Gastroesophageal sphincter (tissue), 4 donors: Measurements from ENCODE around the gene MACO1. TPM values are rescaled to one million over a fixed set of nuclear protein-coding genes. Genes with fewer than 3 reads are reported as not detected.

Source experiments
- ATAC-seq: fragments of 150-250 bp; one replicate; pipeline ENCODE4 v1.9.1; 2016; ENCODE audit warnings: mild to moderate bottlenecking, moderate library complexity
- H3K27ac ChIP-seq, 4 donors: fragments of 200-600 bp; sonication (generic) in 3 of 4; 1 replicate in 3 of 4; 2 replicates in 1 of 4; pipeline ENCODE4 v1.5.1; 2016 to 2019
- H3K27me3 ChIP-seq: fragments of 200-600 bp; sonication (generic); one replicate; pipeline ENCODE4 v1.5.1; 2019
- H3K36me3 ChIP-seq, 2 donors: fragments of 200-600 bp; sonication (generic); one replicate each; pipeline ENCODE4 v1.5.1; 2019; ENCODE audit warnings: control low read depth in 1 of 2
- H3K4me1 ChIP-seq, 3 donors: fragments of 200-600 bp; sonication (generic); 1 replicate in 2 of 3; 2 replicates in 1 of 3; pipeline ENCODE4 v1.5.1; 2016 to 2019; ENCODE audit warnings: control low read depth in 2 of 3
- H3K4me3 ChIP-seq, 2 donors: fragments of 200-600 bp; sonication (generic); one replicate each; pipeline ENCODE4 v1.5.1; 2019; ENCODE audit warnings: mild to moderate bottlenecking in 1 of 2, moderate library complexity in 1 of 2
- H3K9me3 ChIP-seq, 3 donors: fragments of 200-600 bp; sonication (generic); one replicate each; pipeline ENCODE4 v1.5.1; 2017 to 2019; ENCODE audit warnings: control low read depth in 2 of 3
- CTCF ChIP-seq, 4 experiments: fragments of 200-600 bp in 2 of 4; fragments of 450-650 bp in 2 of 4; sonication (generic) in 1 of 4; IDR thresholded peaks; one replicate each; pipeline ENCODE4 v1.5.1; 2017 to 2019; ENCODE audit warnings: antibody characterized with exemption in 4 of 4, mild to moderate bottlenecking in 2 of 4, moderate library complexity in 2 of 4
- EP300 ChIP-seq: sonication (generic); formaldehyde crosslinking; IDR thresholded peaks from one replicate; pipeline ENCODE4 v1.6.1; 2017; ENCODE audit warnings: antibody characterized with exemption, mild to moderate bottlenecking
- POLR2A ChIP-seq, 2 donors: fragments of 450-650 bp; IDR thresholded peaks; one replicate each; pipeline ENCODE4 v1.6.1; 2017; ENCODE audit warnings: antibody characterized with exemption in 2 of 2, mild to moderate bottlenecking in 2 of 2, moderate library complexity in 1 of 2
- POLR2AphosphoS5 ChIP-seq: sonication (generic); formaldehyde crosslinking; IDR thresholded peaks from one replicate; pipeline ENCODE4 v1.6.1; 2017; ENCODE audit warnings: antibody characterized with exemption
- WGBS, 2 donors: methylation state at CpG; one replicate each; pipeline ENCODE4 v1.1.5; 2018; ENCODE audit warnings: low coverage in 1 of 2; 5-methylcytosine and 5-hydroxymethylcytosine counted together
- total RNA-seq, 4 donors: library from RNA; depleted of rRNA; stranded (reverse); fragments of >200 nt; gene quantifications; one replicate each; pipeline ENCODE4 v1.1.0, GENCODE V29; 2016

MACO1 gene
- total RNA-seq, 4 donors from 2014 or later: 15.5 to 24.5 (median 19.0) TPM

- Histone ChIP-seq H3K4me1 (no peaks in the 10 kb centered on the region), H3K27me3 (no peaks in the 10 kb centered on the region), H3K4me3 (no peak overlapping the region), H3K36me3 (no peaks in the 10 kb centered on the region), H3K9me3 (no peaks in the 10 kb centered on the region), H3K27ac (no peak overlapping the region)
- TF ChIP-seq EP300 (no peak), CTCF (IDR thresholded peaks at IDR 0.05) (no peak), POLR2A (IDR thresholded peaks at IDR 0.05) (no peak), POLR2AphosphoS5 (no peak)
- ATAC-seq: no peak
- WGBS, 2 donors: no CpG with 5 or more reads among the region's 4 CpGs
Observed at GRCh38 chr1:25534410-25534788, 103.7 kb downstream of the MACO1 start.

GRCh38 chr1:25536124-25536523 is 105.4 kb downstream of the MACO1 start:
- Histone ChIP-seq H3K4me1 (no peaks in the 10 kb centered on the region), H3K27me3 (no peaks in the 10 kb centered on the region), H3K9me3 (no peaks in the 10 kb centered on the region), H3K36me3 (no peaks in the 10 kb centered on the region), H3K4me3 (no peak overlapping the region), H3K27ac (no peak overlapping the region)
- 74 to 91% methylated on average over 2 to 3 of the region's 3 CpGs for WGBS, 2 donors
- TF ChIP-seq CTCF (IDR thresholded peaks at IDR 0.05) (no peak), POLR2A (IDR thresholded peaks at IDR 0.05) (no peak), POLR2AphosphoS5 (no peak)
- ATAC-seq: no peak

DNA sequence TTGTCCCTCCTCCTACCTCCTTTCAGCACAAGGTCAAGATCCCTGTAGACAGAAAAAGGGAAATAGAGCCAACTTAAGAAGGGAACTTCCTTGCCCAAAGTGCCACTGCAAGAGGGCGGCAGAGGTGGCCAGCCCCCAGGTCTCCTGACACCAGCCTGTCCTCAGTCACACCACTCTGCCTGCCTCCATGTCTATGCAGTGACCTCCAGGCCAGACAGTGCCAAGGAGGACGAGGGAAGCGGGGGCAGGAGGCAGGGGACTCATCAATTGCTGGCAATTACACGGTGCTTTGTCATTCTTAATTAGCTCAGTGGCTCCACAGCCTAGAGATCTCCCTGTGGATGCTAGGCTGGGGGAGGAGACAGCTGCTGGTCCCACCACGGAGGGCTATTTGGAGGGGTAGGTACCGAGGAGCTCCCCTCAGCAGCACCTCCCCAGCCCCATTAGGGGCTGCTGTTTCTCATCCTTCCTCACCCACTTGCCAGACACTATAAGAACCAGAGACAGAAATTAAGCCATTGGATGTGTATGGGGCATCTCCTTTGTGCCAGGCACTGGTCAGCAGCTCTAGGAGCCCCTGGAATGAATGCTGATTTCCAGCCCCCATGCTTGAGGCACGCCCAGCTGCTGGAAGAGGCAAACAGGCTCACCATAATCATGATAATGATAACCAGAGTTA is 106.6 kb downstream of the MACO1 start:
- no peaks in the 10 kb centered on the region for H3K4me1 ChIP-seq
- no peak overlapping the region for H3K27ac ChIP-seq
- WGBS, 2 donors: 66 to 74% methylated on average over 3 to 4 of the region's 7 CpGs
- H3K9me3 ChIP-seq: no peaks in the 10 kb centered on the region
- no peaks in the 10 kb centered on the region for H3K27me3 ChIP-seq
- no peak for ATAC-seq
- TF ChIP-seq POLR2AphosphoS5: no peak
- TF ChIP-seq CTCF (IDR thresholded peaks at IDR 0.05): no peak
- TF ChIP-seq POLR2A (IDR thresholded peaks at IDR 0.05): no peak
- TF ChIP-seq EP300: no peak
- H3K36me3 ChIP-seq: no peaks in the 10 kb centered on the region
- no peak overlapping the region for H3K4me3 ChIP-seq

DNA sequence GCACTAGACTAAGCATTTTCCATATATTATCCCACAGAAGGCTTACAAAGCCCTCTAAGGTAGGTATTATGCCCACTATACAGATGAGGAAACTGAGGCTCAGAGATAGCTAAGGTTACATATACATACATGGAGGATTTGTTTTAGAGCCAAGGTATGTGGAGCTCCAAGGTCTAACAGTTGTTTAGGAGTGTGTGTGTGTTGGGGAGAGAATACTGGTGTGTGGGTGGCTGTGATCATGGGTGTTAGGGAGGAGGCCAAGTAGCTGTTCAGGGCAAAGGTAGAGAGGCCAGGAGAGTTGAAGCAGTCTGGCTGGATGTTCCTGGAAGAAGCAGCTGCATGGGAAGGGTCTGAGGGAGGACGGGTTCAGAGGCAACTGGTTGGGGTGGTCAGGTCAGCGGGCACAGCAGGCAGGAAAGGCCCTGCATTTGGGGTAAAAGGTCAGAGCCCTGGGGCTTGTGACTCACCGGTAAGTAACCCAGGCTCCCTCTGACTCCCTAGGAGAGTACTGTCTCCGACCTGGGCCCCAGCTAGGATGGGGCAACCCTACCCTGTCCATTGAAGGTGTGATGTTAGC is 107.6 kb downstream of the MACO1 start:
- no peaks in the 10 kb centered on the region for H3K27me3 ChIP-seq
- no peaks in the 10 kb centered on the region for H3K9me3 ChIP-seq
- peaks cover 0 to 8% (median 0%) of the 10 kb centered on the region in 3 donors for H3K4me1 ChIP-seq
- no peak overlapping the region for H3K4me3 ChIP-seq
- no peak for ATAC-seq
- H3K27ac ChIP-seq: no peak overlapping the region
- 71 to 83% methylated on average over 1 to 2 of the region's 4 CpGs for WGBS, 2 donors
- H3K36me3 ChIP-seq: no peaks in the 10 kb centered on the region
- no peak for TF ChIP-seq CTCF (IDR thresholded peaks at IDR 0.05)
- no peak for TF ChIP-seq POLR2AphosphoS5
- no peak for TF ChIP-seq EP300
- no peak for TF ChIP-seq POLR2A (IDR thresholded peaks at IDR 0.05)

- no peaks in the 10 kb centered on the region for H3K36me3 ChIP-seq
- no peak overlapping the region for H3K27ac ChIP-seq
- H3K4me3 ChIP-seq: no peak overlapping the region
- WGBS, 2 donors: 82 to 89% methylated on average over 3 to 5 of the region's 13 CpGs
- ATAC-seq: no peak
- H3K27me3 ChIP-seq: no peaks in the 10 kb centered on the region
- no peaks in the 10 kb centered on the region for H3K9me3 ChIP-seq
- TF ChIP-seq CTCF (IDR thresholded peaks at IDR 0.05) (no peak), POLR2A (IDR thresholded peaks at IDR 0.05) (no peak), POLR2AphosphoS5 (no peak), EP300 (no peak)
- peaks cover 0 to 28% (median 12%) of the 10 kb centered on the region in 3 donors for H3K4me1 ChIP-seq
Observed at GRCh38 chr1:25540750-25541342, 110.1 kb downstream of the MACO1 start.
